ENCODE measurements around the gene SORD. TPM values are rescaled to one million over a fixed set of nuclear protein-coding genes. Genes with fewer than 3 reads are reported as not detected.
A peak's percentile ranks its signal among the peaks of the same experiment; 100 is the strongest.

The SORD gene
- total RNA-seq, 1 experiment from 2014 or later, result 123 TPM

DNA sequence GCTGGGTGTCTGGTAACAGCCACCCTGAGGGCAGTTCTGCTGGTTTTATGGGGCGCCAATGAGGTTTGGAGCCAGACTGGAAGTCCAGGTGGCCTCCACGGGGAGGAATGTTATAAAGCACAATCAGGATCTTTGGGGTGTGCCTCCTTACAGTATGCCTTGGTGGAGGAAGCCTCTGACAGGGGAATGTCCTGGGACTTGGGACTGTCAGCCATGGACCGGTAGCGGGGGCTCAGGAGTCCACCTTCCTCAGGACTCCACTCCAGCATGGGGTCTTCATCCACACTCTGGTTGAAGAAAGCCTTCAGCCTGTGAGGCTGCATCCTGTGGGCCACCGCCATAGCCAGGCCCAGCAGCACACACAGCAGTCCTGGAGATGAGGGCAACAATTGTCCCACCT, 96.0 kb downstream of the SORD start:
- in situ Hi-C loops (cut with HindIII; ENCODE audit: low pct_unique_long_range_greater_than_20kb, low sequenced_read_pairs), result no loop called here
- DNase-seq (ENCODE audit: low read depth, low spot score), result no peak

DNA sequence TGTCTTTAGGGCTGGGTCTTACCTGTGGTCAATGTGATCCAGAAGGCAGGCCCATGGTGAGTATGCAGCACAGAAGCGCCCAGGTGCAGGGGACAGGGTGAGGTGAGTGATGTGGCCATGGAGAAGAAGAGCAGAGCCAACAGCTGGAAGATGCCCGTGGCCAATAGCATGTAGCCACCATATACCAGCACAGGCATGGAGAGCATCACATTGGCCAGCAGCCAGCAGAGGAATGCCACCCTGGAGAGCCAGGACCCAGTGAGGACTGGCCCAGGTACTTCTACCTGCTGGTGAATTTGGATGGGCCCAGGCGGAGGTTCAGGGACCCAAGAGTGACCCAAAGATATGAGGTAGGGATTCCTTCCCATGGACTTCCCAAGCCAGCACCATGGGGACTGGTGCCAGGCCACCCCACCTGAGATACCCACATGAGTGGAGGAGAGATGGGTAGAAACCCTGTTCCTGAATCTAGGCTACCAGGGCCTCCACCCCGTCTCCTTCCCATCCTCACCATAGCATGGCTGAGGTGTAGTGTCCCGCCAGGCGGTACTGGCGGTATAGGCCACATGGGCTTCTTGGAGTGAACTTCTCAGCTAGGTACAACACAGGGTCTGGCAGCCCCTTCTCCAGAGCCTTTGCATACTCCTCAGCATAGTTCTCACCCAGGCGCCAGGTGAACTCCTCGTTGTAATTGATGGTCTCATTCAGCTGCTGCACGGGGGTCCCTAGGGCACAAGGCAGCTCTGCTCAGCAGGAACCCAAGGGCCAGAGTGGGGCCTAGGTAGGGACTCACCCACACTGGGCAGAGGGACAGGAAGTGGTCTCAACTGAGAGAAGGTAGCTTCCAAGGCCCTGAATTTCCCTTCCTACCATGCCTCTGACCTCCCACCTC, 97.3 kb downstream of the SORD start:
- no peak for DNase-seq (ENCODE audit: low read depth, low spot score)
- in situ Hi-C loops (cut with HindIII; ENCODE audit: low pct_unique_long_range_greater_than_20kb, low sequenced_read_pairs), result no loop called here

- in situ Hi-C loops (cut with HindIII; ENCODE audit: low pct_unique_long_range_greater_than_20kb, low sequenced_read_pairs), result no loop called here
- no peak for DNase-seq (ENCODE audit: low read depth, low spot score)
These were observed 98.0 kb downstream of the SORD start for GRCh38 chr15:45121020-45121419.

- in situ Hi-C loops (cut with HindIII; ENCODE audit: low pct_unique_long_range_greater_than_20kb, low sequenced_read_pairs), result no loop called here
- no peak for DNase-seq (ENCODE audit: low read depth, low spot score)
These were observed 98.9 kb downstream of the SORD start for GRCh38 chr15:45121706-45122417.

- in situ Hi-C loops (cut with HindIII; ENCODE audit: low pct_unique_long_range_greater_than_20kb, low sequenced_read_pairs), result no loop called here
These were observed 99.7 kb downstream of the SORD start for GRCh38 chr15:45122719-45123118.

GRCh38 chr15:45123397-45123796, 100.4 kb downstream of the SORD start:
- in situ Hi-C loops (cut with HindIII; ENCODE audit: low pct_unique_long_range_greater_than_20kb, low sequenced_read_pairs), result no loop called here
- DNase-seq (ENCODE audit: low read depth, low spot score), result no peak

More at GRCh38 chr15:45122719-45123118, 99.7 kb downstream of the SORD start:
- no peak for DNase-seq (ENCODE audit: low read depth, low spot score)

- DNase-seq (ENCODE audit: low read depth, low spot score), result peak; percentile 62
- in situ Hi-C loops (cut with HindIII; ENCODE audit: low pct_unique_long_range_greater_than_20kb, low sequenced_read_pairs), result no loop called here
These were observed 103.7 kb downstream of the SORD start for GRCh38 chr15:45126535-45127158.

Small RNA genes lying within 50 kb of the gene (small RNA-seq; reads per million reads assigned to genes)
- gene RF00019 (0 reads per million in 2 experiments), gene RNU1-78P (0 to 0.02 reads per million in 2 experiments), gene RNU6-966P (0 reads per million in 2 experiments)

Other genes with a start within 250 kb of the SORD start
- not detected in 2 replicates for gene TERB2, start 66.5 kb upstream of the SORD start, total RNA-seq (2014; rRNA removed; shearing (Covaris generic))
- 0.03 TPM in 2 replicates for gene DUOX2, start 91.0 kb downstream of the SORD start, total RNA-seq (2014; rRNA removed; shearing (Covaris generic))
- gene DUOXA2, start 91.1 kb downstream of the SORD start, total RNA-seq (2014; rRNA removed; shearing (Covaris generic)), result not detected in 2 replicates
- gene DUOXA1, start 106.7 kb downstream of the SORD start, total RNA-seq (2014; rRNA removed; shearing (Covaris generic)), result not detected in 2 replicates
- gene DUOX1, start 106.8 kb downstream of the SORD start, total RNA-seq (2014; rRNA removed; shearing (Covaris generic)), result not detected in 2 replicates
- gene SHF, start 164.8 kb downstream of the SORD start, total RNA-seq (2014; rRNA removed; shearing (Covaris generic)), result 3.4 and 5.5 TPM in 2 replicates
- gene SLC28A2, start 229.0 kb downstream of the SORD start, total RNA-seq (2014; rRNA removed; shearing (Covaris generic)), result not detected in 2 replicates